GM13976 (cell line): ENCODE data around the gene MTURN.

Experiments used
- DNase-seq: peaks from one replicate; pipeline ENCODE4 v3.0.0; 2012; ENCODE audit warnings: low spot score
- CTCF ChIP-seq: IDR thresholded peaks from 2 replicates; pipeline ENCODE4 v1.5.1; 2012; ENCODE audit warnings: borderline replicate concordance, mild to moderate bottlenecking; ENCODE audit not compliant: insufficient read depth; ENCODE audit errors: extremely low read depth, missing control alignments, control extremely low read depth
- in situ Hi-C: fragments of 300-500 bp; cut with MboI; formaldehyde crosslinking; loops from one replicate; pipeline ENCODE4 v1.12.0; 2022; ENCODE audit warnings: low sequenced_read_pairs, mixed read lengths, inconsistent platforms; ENCODE audit not compliant: unreplicated experiment

Gene MTURN

GRCh38 chr7:30168835-30169573 is 34.2 kb downstream of the MTURN start:
- no peak for TF ChIP-seq CTCF
- in situ Hi-C loops = loop anchor here (25.0 kb wide), 2 partner anchors 243 to 393 kb away; no protein-coding TSS in a partner anchor
- DNase-seq = no peak

- TF ChIP-seq CTCF = no peak
- in situ Hi-C loops = loop anchor here (25.0 kb wide), 2 partner anchors 243 to 393 kb away; no protein-coding TSS in a partner anchor
- DNase-seq = no peak
These were observed 34.8 kb downstream of the MTURN start for GRCh38 chr7:30169579-30169978.

DNA sequence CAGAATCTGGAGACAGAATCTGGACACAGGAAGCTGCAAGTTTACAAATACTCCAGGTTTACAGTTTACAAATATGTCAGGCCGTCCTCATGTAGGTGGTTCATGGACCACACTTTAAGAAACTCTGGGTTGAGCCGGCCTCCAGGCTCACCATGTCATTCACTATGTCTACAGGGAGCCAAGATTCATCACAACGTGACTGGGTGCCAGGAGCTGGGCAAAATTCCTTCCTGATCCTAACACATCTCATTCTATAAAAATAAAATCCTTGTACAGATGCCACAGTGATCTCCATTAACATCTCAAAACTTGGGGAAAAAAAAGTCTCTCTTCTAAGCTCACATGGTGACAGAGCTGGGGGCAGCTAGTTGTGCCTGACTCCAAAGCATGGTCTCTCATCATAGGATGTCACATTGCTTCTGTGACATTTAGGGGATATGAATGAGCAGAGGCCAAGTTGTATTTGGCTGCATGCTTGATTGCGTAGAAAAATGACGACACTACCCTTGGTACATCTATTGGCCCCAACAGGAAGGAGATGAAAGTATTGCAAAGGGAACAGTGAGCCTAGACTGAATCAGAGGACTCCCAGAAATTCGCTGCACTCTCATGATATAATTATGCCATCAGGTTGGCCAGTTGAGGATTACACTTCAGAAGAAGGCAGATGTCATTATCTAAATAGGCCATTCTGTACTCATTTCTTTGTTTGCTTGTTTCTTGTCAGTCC is 35.9 kb downstream of the MTURN start:
- in situ Hi-C loops = loop anchor here (25.0 kb wide), 2 partner anchors 242 to 392 kb away; no protein-coding TSS in a partner anchor
- no peak for DNase-seq
- TF ChIP-seq CTCF = no peak

DNA sequence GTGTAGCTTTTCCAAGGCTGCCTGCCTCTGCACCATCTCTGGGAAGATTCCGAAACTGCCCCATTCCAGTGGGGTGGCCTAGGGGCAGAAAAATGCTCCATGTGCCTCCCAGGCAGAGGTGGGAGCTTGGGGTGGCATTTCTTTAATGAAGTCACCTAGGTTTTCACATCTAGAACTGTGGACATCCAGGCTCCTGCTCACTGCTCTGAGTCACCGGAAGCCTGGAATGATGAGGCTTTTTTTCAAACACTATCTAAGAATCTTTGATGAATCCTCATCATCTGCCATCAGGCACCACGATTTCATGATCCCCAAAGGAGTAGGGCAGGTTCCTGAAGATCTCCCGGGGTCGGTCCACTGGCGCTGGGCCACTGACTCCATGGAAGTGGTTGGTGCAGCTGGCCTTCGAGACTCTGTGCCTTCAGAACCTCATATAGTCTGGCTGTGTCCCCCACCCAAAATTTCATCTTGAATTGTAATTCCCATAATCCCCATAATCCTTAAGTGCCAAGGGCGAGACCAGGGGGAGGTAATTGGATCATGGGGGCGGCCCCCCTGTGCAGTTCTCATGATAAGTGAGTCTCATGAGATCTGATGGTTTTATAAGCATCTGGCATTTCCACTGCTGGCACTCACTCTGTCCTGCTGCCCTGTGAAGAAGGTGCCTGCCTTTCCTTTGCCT is 37.1 kb downstream of the MTURN start:
- TF ChIP-seq CTCF = no peak
- in situ Hi-C loops = loop anchor here (25.0 kb wide), 2 partner anchors 240 to 390 kb away; no protein-coding TSS in a partner anchor
- no peak for DNase-seq

- no peak for DNase-seq
- in situ Hi-C loops = loop anchor here (25.0 kb wide), 2 partner anchors 240 to 390 kb away; no protein-coding TSS in a partner anchor
- no peak for TF ChIP-seq CTCF
These were observed 37.7 kb downstream of the MTURN start for GRCh38 chr7:30172451-30172850.

DNA sequence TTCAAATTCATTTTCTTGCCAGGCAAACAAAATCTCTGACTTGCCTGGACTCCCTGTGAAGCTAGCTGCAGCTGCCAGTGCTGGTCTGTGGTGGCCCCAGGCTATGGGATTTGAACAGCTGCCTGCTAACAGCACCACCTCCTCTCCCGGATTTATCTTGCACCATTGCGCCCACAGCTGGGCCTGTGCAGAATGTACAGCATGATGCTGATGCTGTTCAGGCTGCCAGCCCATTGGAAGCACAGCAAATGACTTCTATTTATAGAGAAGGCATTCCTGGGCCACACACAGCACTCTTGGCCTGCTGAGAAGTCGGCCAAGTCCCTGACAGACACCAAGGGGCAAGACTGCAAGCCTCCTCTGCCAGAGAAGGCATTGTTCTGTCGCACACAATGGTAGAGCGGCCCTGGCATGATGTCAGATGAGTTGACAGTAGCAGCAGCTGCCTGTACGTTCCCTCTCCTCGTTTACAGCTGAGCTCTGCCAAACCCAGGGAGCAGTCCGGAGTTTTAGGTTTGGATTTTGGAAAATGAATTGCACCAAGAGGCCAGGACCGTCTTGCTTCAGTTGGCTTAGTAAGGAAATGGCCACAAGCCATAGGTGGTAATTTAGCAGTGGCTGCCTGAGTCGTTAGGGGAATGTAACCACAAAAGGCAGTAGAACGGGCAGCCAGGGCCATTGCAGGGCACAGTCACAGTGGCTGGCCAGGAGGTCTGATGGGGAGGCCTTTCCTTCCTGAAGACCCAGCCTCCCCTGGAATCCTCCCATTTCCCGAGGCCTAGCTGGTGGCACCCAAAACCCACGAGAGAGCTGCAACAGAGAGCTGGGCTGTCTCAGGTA is 38.5 kb downstream of the MTURN start:
- DNase-seq = no peak
- in situ Hi-C loops = loop anchor here (25.0 kb wide), 2 partner anchors 239 to 389 kb away; no protein-coding TSS in a partner anchor
- TF ChIP-seq CTCF = no peak
